Measurements from ENCODE around the gene ETDA. TPM values are rescaled to one million over a fixed set of nuclear protein-coding genes. Genes with fewer than 3 reads are reported as not detected.

The ETDA gene
- total RNA-seq, 1 experiment from 2014 or later, result not detected

DNA sequence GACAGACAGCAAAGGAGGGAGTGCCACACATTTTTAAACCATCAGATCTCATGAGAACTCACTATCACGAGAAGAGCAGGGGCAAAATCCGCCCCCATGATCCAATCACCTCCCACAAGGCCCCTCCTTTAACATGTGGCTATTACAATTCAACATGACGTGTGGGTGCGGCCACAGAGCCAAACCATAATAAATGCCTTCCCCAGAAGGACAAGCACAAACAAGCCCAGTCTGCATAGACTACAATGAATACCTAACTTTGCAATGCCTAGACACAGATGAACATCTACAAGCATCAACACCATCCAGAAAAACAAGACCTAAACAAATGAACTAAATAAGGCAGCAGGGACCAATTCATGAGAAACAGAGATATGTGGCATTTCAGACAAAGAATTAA lies 12.3 kb downstream of the ETDA start:
- POLR2A ChIA-PET, result no interaction called here
- H3K9me3 Mint-ChIP-seq (ENCODE audit: unreplicated experiment), result peaks cover 45% of the 10 kb centered on the region
- no peak overlapping the region for H3K27ac Mint-ChIP-seq (ENCODE audit: unreplicated experiment)
- H3K36me3 ChIP-seq (ENCODE audit: control insufficient read depth, insufficient read depth, low read length), result no peaks in the 10 kb centered on the region
- DNase-seq, result no peak
- no peak overlapping the region for H3K4me3 Mint-ChIP-seq (ENCODE audit: unreplicated experiment)
- H3K27me3 ChIP-seq (replicated peaks; ENCODE audit: control insufficient read depth, insufficient read depth, low read length), result no peaks in the 10 kb centered on the region
- BruUV-seq (replicated peaks), result no TSS peak
- H3K9me3 ChIP-seq, result no peaks in the 10 kb centered on the region
- H3K27me3 Mint-ChIP-seq (ENCODE audit: insufficient read depth, unreplicated experiment), result peaks cover 16% of the 10 kb centered on the region
- CTCF ChIA-PET, result no interaction called here
- TF ChIP-seq CTCF (IDR thresholded peaks at IDR 0.05; ENCODE audit: insufficient read depth in 1 of 2, low read depth in 1 of 2, low read length in 1 of 2, severe bottlenecking in 1 of 2, unreplicated experiment in 1 of 2), result no peak
- intact Hi-C loops (cut with micrococcal nuclease; ENCODE audit: unreplicated experiment), result no loop called here
- H3K4me3 ChIP-seq (ENCODE audit: low read depth, low read length), result no peak overlapping the region
- no peaks in the 10 kb centered on the region for H3K4me1 ChIP-seq
- no peaks in the 10 kb centered on the region for H3K36me3 Mint-ChIP-seq (ENCODE audit: insufficient read depth, unreplicated experiment)
- no peaks in the 10 kb centered on the region for H3K4me1 Mint-ChIP-seq (ENCODE audit: low read depth, unreplicated experiment)

DNA sequence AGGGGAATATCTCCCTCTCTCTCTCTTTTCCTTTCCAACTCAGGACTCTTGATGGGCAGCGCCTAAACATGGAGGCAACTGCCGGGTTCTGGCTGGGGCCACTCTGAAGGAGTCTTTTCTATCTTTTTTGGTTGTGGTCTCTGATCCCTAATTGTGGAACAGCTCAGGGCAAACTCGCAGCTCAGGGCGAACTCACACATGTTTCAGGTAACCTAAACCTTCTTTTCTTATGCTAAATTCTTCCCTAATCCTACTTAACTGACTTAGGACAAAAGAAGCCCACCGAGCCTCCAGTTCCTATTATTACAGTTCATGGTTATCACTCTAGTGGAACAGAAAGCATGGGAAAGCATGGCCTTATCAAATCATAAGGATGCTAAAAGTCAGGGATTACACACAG lies 21.3 kb downstream of the ETDA start:
- peaks cover 7% of the 10 kb centered on the region for H3K9me3 Mint-ChIP-seq (ENCODE audit: unreplicated experiment)

DNA sequence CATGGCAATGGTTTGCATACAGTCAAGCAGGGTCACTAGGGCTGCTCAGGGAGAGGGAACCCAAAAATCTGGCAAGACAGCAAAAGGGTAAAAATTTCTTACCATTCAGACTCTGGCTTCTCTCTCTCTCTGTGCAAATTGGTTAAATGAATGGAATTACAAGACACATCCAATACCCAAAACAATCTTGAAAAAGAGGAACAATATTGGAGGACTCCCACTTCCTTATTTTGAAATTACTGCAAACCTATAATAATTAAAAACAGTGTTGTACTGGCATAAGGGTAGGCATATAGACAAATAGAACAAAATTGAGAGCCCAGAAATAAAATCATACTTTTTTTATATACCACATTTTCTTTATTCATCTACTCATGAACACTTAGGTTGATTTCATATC lies 24.1 kb downstream of the ETDA start:
- no TSS peak for BruUV-seq (replicated peaks)
- CTCF ChIA-PET, result no interaction called here

More for the DNA sequence above, 21.3 kb downstream of the ETDA start:
- Histone ChIP-seq H3K9me3 (no peaks in the 10 kb centered on the region), H3K36me3 (ENCODE audit: control insufficient read depth, insufficient read depth, low read length) (no peaks in the 10 kb centered on the region), H3K4me1 (no peaks in the 10 kb centered on the region), H3K27me3 (replicated peaks; ENCODE audit: control insufficient read depth, insufficient read depth, low read length) (no peaks in the 10 kb centered on the region), H3K4me3 (ENCODE audit: low read depth, low read length) (no peak overlapping the region)
- Mint-ChIP-seq H3K4me3 (ENCODE audit: unreplicated experiment) (no peak overlapping the region), H3K27me3 (ENCODE audit: insufficient read depth, unreplicated experiment) (no peaks in the 10 kb centered on the region), H3K4me1 (ENCODE audit: low read depth, unreplicated experiment) (no peaks in the 10 kb centered on the region), H3K36me3 (ENCODE audit: insufficient read depth, unreplicated experiment) (no peaks in the 10 kb centered on the region), H3K27ac (ENCODE audit: unreplicated experiment) (no peak overlapping the region)
- TF ChIP-seq CTCF (IDR thresholded peaks at IDR 0.05; ENCODE audit: insufficient read depth in 1 of 2, low read depth in 1 of 2, low read length in 1 of 2, severe bottlenecking in 1 of 2, unreplicated experiment in 1 of 2), result no peak
- no TSS peak for BruUV-seq (replicated peaks)
- CTCF ChIA-PET, result no interaction called here
- POLR2A ChIA-PET, result no interaction called here
- DNase-seq, result no peak
- intact Hi-C loops (cut with micrococcal nuclease; ENCODE audit: unreplicated experiment), result no loop called here

More for the DNA sequence above, 24.1 kb downstream of the ETDA start:
- H3K27ac Mint-ChIP-seq (ENCODE audit: unreplicated experiment), result no peak overlapping the region
- intact Hi-C loops (cut with micrococcal nuclease; ENCODE audit: unreplicated experiment), result no loop called here
- H3K4me1 ChIP-seq, result no peaks in the 10 kb centered on the region
- H3K36me3 ChIP-seq (ENCODE audit: control insufficient read depth, insufficient read depth, low read length), result no peaks in the 10 kb centered on the region
- DNase-seq, result no peak
- H3K27me3 ChIP-seq (replicated peaks; ENCODE audit: control insufficient read depth, insufficient read depth, low read length), result no peaks in the 10 kb centered on the region
- POLR2A ChIA-PET, result no interaction called here
- H3K9me3 Mint-ChIP-seq (ENCODE audit: unreplicated experiment), result peaks cover 21% of the 10 kb centered on the region
- H3K9me3 ChIP-seq, result no peaks in the 10 kb centered on the region
- no peak overlapping the region for H3K4me3 ChIP-seq (ENCODE audit: low read depth, low read length)
- H3K36me3 Mint-ChIP-seq (ENCODE audit: insufficient read depth, unreplicated experiment), result no peaks in the 10 kb centered on the region
- H3K4me1 Mint-ChIP-seq (ENCODE audit: low read depth, unreplicated experiment), result no peaks in the 10 kb centered on the region
- peaks cover 5% of the 10 kb centered on the region for H3K27me3 Mint-ChIP-seq (ENCODE audit: insufficient read depth, unreplicated experiment)
- TF ChIP-seq CTCF (IDR thresholded peaks at IDR 0.05; ENCODE audit: insufficient read depth in 1 of 2, low read depth in 1 of 2, low read length in 1 of 2, severe bottlenecking in 1 of 2, unreplicated experiment in 1 of 2), result no peak
- no peak overlapping the region for H3K4me3 Mint-ChIP-seq (ENCODE audit: unreplicated experiment)

Data from Caco-2 (cell line).